ENCODE measurements around the gene REEP1. TPM values are rescaled to one million over a fixed set of nuclear protein-coding genes. Genes with fewer than 3 reads are reported as not detected.

The REEP1 gene
- total RNA-seq, 1 experiment from 2014 or later, result 0.23 TPM

- TF ChIP-seq TCF7L2 (IDR thresholded peaks at IDR 0.05; ENCODE audit: low read depth, low read length) (no peak), REST (IDR thresholded peaks at IDR 0.05; ENCODE audit: insufficient read depth in 1 of 2, low read depth in 2 of 2, low read length in 1 of 2) (no peak), SIN3A (IDR thresholded peaks at IDR 0.05; ENCODE audit: borderline replicate concordance, insufficient read depth, low read depth, low read length) (no peak)
- Histone ChIP-seq H3K27me3 (ENCODE audit: control insufficient read depth, insufficient read depth, low read length) (peaks cover 6% of the 10 kb centered on the region), H3K4me1 (ENCODE audit: control insufficient read depth, insufficient read depth, low read length) (no peaks in the 10 kb centered on the region), H3K9me3 (ENCODE audit: control insufficient read depth, insufficient read depth, low read depth, low read length) (no peaks in the 10 kb centered on the region), H3K36me3 (ENCODE audit: control insufficient read depth, insufficient read depth, low read length) (no peaks in the 10 kb centered on the region), H3K4me3 (ENCODE audit: low read depth in 2 of 2, low read length in 2 of 2) (no peak overlapping the region), H3K27ac (ENCODE audit: low read length) (no peak overlapping the region)
- intact Hi-C loops (cut with micrococcal nuclease; ENCODE audit: unreplicated experiment), result no loop called here
- ChIA-PET POLR2A (no interaction called here), CTCF (no interaction called here)
- no TSS peak for BruUV-seq (replicated peaks)
- no peak for ATAC-seq
- in situ Hi-C loops (cut with HindIII; ENCODE audit: low pct_unique_long_range_greater_than_20kb, low sequenced_read_pairs), result no loop called here
- no peak for DNase-seq (ENCODE audit: low read depth, low spot score)
Measured at GRCh38 chr2:86307431-86307830, 30.0 kb downstream of the REEP1 start.

GRCh38 chr2:86305915-86306254 is 31.5 kb downstream of the REEP1 start:
- peaks cover 9% of the 10 kb centered on the region for H3K27me3 ChIP-seq (ENCODE audit: control insufficient read depth, insufficient read depth, low read length)
- in situ Hi-C loops (cut with HindIII; ENCODE audit: low pct_unique_long_range_greater_than_20kb, low sequenced_read_pairs), result no loop called here
- no peak overlapping the region for H3K4me3 ChIP-seq (ENCODE audit: low read depth in 2 of 2, low read length in 2 of 2)
- no peaks in the 10 kb centered on the region for H3K36me3 ChIP-seq (ENCODE audit: control insufficient read depth, insufficient read depth, low read length)
- POLR2A ChIA-PET, result interaction anchor here (0.6 kb wide), 1 partner anchor 91 kb away, joined by 4 read pairs; no protein-coding TSS in a partner anchor
- intact Hi-C loops (cut with micrococcal nuclease; ENCODE audit: unreplicated experiment), result no loop called here
- CTCF ChIA-PET, result no interaction called here
- no peak for ATAC-seq
- H3K9me3 ChIP-seq (ENCODE audit: control insufficient read depth, insufficient read depth, low read depth, low read length), result no peaks in the 10 kb centered on the region
- no peak for DNase-seq (ENCODE audit: low read depth, low spot score)
- no peak overlapping the region for H3K27ac ChIP-seq (ENCODE audit: low read length)
- BruUV-seq (replicated peaks), result no TSS peak
- TF ChIP-seq SIN3A (IDR thresholded peaks at IDR 0.05; ENCODE audit: borderline replicate concordance, insufficient read depth, low read depth, low read length) (no peak), REST (IDR thresholded peaks at IDR 0.05; ENCODE audit: insufficient read depth in 1 of 2, low read depth in 2 of 2, low read length in 1 of 2) (no peak), POLR2AphosphoS5 (IDR thresholded peaks at IDR 0.05; ENCODE audit: low read depth, low read length) (no peak)
- H3K4me1 ChIP-seq (ENCODE audit: control insufficient read depth, insufficient read depth, low read length), result no peaks in the 10 kb centered on the region

All from Panc1 (cell line).